Astrocyte (in vitro differentiated cells and primary cell): Measurements from ENCODE around the gene ZSWIM3. TPM values are rescaled to one million over a fixed set of nuclear protein-coding genes. Genes with fewer than 3 reads are reported as not detected.

Experiments used
- DNase-seq: peaks from one replicate; pipeline ENCODE4 v3.0.0-alpha.2; 2010; ENCODE audit warnings: low read depth
- FAIRE-seq: peaks from 2 replicates; lab custom pipeline; 2011; peaks lifted over from hg19 to GRCh38; lab: Jason Lieb, UNC
- H2AFZ ChIP-seq: 2 replicates; pipeline ENCODE4 v1.6.0; 2012; ENCODE audit warnings: low read depth, low read length, inconsistent platforms
- H3K27ac ChIP-seq: 2 replicates; pipeline ENCODE4 v1.5.1; 2011; ENCODE audit warnings: low read depth, low read length, inconsistent platforms
- H3K27me3 ChIP-seq: 2 replicates; pipeline ENCODE4 v1.6.0; 2011; ENCODE audit warnings: low read length, inconsistent platforms; ENCODE audit not compliant: insufficient read depth
- H3K36me3 ChIP-seq: 2 replicates; pipeline ENCODE4 v1.5.1; 2011; ENCODE audit warnings: low read length, inconsistent platforms; ENCODE audit not compliant: insufficient read depth
- H3K4me1 ChIP-seq: 2 replicates; pipeline ENCODE4 v1.5.1; 2011; ENCODE audit warnings: low read length, inconsistent platforms; ENCODE audit not compliant: insufficient read depth
- H3K4me2 ChIP-seq: 2 replicates; pipeline ENCODE4 v1.6.0; 2012; ENCODE audit warnings: low read length, inconsistent platforms
- H3K4me3 ChIP-seq: 2 replicates; pipeline ENCODE4 v1.5.1; 2011; ENCODE audit warnings: low read depth, mild to moderate bottlenecking, low read length, inconsistent platforms; ENCODE audit not compliant: insufficient read depth
- H3K79me2 ChIP-seq: 2 replicates; pipeline ENCODE4 v1.6.0; 2012; ENCODE audit warnings: mild to moderate bottlenecking, low read length, inconsistent platforms; ENCODE audit not compliant: insufficient read depth
- H3K9ac ChIP-seq: 2 replicates; pipeline ENCODE4 v1.6.0; 2012; ENCODE audit warnings: mild to moderate bottlenecking, low read length, inconsistent platforms
- H3K9me3 ChIP-seq: 2 replicates; pipeline ENCODE4 v1.5.1; 2012; ENCODE audit warnings: low read depth, mild to moderate bottlenecking, low read length, inconsistent platforms; ENCODE audit not compliant: insufficient read depth
- H4K20me1 ChIP-seq: 2 replicates; pipeline ENCODE4 v1.6.0; 2012; ENCODE audit warnings: low read length, inconsistent platforms; ENCODE audit not compliant: insufficient read depth
- H3K27ac Mint-ChIP-seq: one replicate; pipeline ENCODE4 v1.8.0; 2021; ENCODE audit warnings: mild to moderate bottlenecking, mixed read lengths; ENCODE audit not compliant: unreplicated experiment
- H3K27me3 Mint-ChIP-seq: one replicate; pipeline ENCODE4 v1.8.0; 2021; ENCODE audit warnings: low read depth, mixed read lengths; ENCODE audit not compliant: unreplicated experiment
- H3K36me3 Mint-ChIP-seq: one replicate; pipeline ENCODE4 v1.8.0; 2021; ENCODE audit warnings: low read depth, mixed read lengths; ENCODE audit not compliant: unreplicated experiment
- H3K4me1 Mint-ChIP-seq: one replicate; pipeline ENCODE4 v1.8.0; 2021; ENCODE audit warnings: low read depth, mixed read lengths; ENCODE audit not compliant: unreplicated experiment
- H3K4me3 Mint-ChIP-seq: one replicate; pipeline ENCODE4 v1.8.0; 2021; ENCODE audit warnings: mild to moderate bottlenecking, moderate library complexity, mixed read lengths; ENCODE audit not compliant: unreplicated experiment
- H3K9me3 Mint-ChIP-seq: one replicate; pipeline ENCODE4 v1.8.0; 2021; ENCODE audit warnings: mild to moderate bottlenecking, mixed read lengths; ENCODE audit not compliant: unreplicated experiment
- EZH2 ChIP-seq: IDR thresholded peaks from 2 replicates; pipeline ENCODE4 v1.6.1; 2012; ENCODE audit warnings: mild to moderate bottlenecking, low read length, inconsistent platforms; ENCODE audit not compliant: insufficient read depth
- total RNA-seq: library from RNA; stranded (reverse); gene quantifications from 2 replicates; pipeline ENCODE4 v1.2.1, GENCODE V29; 2021
- TF ChIP-seq, protein P1 (sequence below): IDR thresholded peaks from 2 replicates; pipeline ENCODE4 v1.5.1; 2011; ENCODE audit warnings: low read depth, mild to moderate bottlenecking, inconsistent platforms, low read length, moderate library complexity; ENCODE audit not compliant: insufficient read depth

The ZSWIM3 gene
- total RNA-seq, 1 donor from 2014 or later = 4.7 TPM

DNA sequence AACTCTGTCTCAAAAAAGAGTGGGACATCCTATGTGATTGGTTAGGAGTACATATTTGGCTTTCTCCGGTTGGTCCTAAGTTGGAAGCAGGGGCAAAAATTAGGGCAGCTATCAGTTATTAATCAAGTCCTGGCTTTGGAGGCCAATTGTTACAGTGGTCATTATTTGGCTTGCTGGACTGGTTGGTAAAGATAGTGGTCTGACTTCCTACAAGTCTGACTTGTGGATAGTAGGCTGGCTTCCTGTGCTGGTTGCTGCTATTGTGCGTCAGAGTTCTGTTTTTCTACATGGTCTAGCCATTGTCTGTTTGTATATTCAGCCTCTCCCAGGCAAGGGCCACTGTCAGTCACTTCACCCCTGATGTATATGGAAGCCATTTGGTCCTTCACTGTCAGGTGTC is 7.2 kb upstream of the ZSWIM3 start:
- H3K36me3 ChIP-seq = peaks cover 6% of the 10 kb centered on the region
- peaks cover 9% of the 10 kb centered on the region for H4K20me1 ChIP-seq
- no peak overlapping the region for H3K9ac ChIP-seq
- no peaks in the 10 kb centered on the region for H3K27me3 ChIP-seq
- H2AFZ ChIP-seq = no peak overlapping the region
- Mint-ChIP-seq H3K4me1 (no peaks in the 10 kb centered on the region), H3K9me3 (no peaks in the 10 kb centered on the region), H3K36me3 (peaks cover 24% of the 10 kb centered on the region), H3K27me3 (no peaks in the 10 kb centered on the region), H3K4me3 (no peak overlapping the region), H3K27ac (no peak overlapping the region)
- no peak for DNase-seq
- no peak for TF ChIP-seq EZH2
- TF ChIP-seq, protein P1, sequence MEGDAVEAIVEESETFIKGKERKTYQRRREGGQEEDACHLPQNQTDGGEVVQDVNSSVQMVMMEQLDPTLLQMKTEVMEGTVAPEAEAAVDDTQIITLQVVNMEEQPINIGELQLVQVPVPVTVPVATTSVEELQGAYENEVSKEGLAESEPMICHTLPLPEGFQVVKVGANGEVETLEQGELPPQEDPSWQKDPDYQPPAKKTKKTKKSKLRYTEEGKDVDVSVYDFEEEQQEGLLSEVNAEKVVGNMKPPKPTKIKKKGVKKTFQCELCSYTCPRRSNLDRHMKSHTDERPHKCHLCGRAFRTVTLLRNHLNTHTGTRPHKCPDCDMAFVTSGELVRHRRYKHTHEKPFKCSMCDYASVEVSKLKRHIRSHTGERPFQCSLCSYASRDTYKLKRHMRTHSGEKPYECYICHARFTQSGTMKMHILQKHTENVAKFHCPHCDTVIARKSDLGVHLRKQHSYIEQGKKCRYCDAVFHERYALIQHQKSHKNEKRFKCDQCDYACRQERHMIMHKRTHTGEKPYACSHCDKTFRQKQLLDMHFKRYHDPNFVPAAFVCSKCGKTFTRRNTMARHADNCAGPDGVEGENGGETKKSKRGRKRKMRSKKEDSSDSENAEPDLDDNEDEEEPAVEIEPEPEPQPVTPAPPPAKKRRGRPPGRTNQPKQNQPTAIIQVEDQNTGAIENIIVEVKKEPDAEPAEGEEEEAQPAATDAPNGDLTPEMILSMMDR = no peak
- H3K79me2 ChIP-seq = peaks cover 8% of the 10 kb centered on the region
- H3K4me1 ChIP-seq = no peaks in the 10 kb centered on the region
- no peak for FAIRE-seq
- no peak overlapping the region for H3K27ac ChIP-seq
- no peak overlapping the region for H3K4me2 ChIP-seq
- H3K9me3 ChIP-seq = no peaks in the 10 kb centered on the region
- no peak overlapping the region for H3K4me3 ChIP-seq

DNA sequence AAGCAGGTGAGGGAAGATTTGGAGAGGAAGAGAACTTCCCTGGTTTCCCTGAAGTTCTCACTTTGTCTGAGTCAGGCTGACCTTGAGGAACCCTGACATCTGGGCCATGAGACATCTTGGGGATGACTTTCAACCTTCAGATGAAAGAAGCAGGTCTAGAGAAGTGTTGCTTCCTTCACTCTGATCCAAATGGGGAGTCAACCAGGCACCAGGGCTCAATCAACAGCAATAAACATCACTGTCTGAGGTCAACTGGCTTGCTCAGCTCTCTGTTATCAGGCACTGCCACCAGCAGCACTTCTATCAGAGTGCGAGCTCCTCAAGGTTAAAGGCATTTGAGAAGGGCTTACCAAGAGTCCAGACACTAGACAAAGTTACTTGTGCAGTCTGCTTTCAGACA is 6.5 kb upstream of the ZSWIM3 start:
- H3K9ac ChIP-seq = no peak overlapping the region
- peaks cover 12% of the 10 kb centered on the region for H3K79me2 ChIP-seq
- Mint-ChIP-seq H3K9me3 (no peaks in the 10 kb centered on the region), H3K4me1 (no peaks in the 10 kb centered on the region), H3K4me3 (no peak overlapping the region), H3K27ac (no peak overlapping the region), H3K36me3 (peaks cover 21% of the 10 kb centered on the region), H3K27me3 (no peaks in the 10 kb centered on the region)
- no peak overlapping the region for H3K27ac ChIP-seq
- H3K4me3 ChIP-seq = no peak overlapping the region
- TF ChIP-seq EZH2 = no peak
- TF ChIP-seq, protein P1 = no peak
- H3K4me1 ChIP-seq = peaks cover 3% of the 10 kb centered on the region
- no peak overlapping the region for H3K4me2 ChIP-seq
- H3K27me3 ChIP-seq = no peaks in the 10 kb centered on the region
- FAIRE-seq (no peak), DNase-seq (no peak)
- H2AFZ ChIP-seq = no peak overlapping the region
- no peaks in the 10 kb centered on the region for H3K9me3 ChIP-seq
- peaks cover 6% of the 10 kb centered on the region for H3K36me3 ChIP-seq
- H4K20me1 ChIP-seq = peaks cover 11% of the 10 kb centered on the region

- FAIRE-seq = no peak
- no peak overlapping the region for H2AFZ ChIP-seq
- H3K9me3 ChIP-seq = no peaks in the 10 kb centered on the region
- peaks cover under 1% of the 10 kb centered on the region for H3K36me3 ChIP-seq
- H4K20me1 ChIP-seq = peaks cover 12% of the 10 kb centered on the region
- Mint-ChIP-seq H3K9me3 (no peaks in the 10 kb centered on the region), H3K27ac (no peak overlapping the region), H3K27me3 (no peaks in the 10 kb centered on the region), H3K36me3 (peaks cover 15% of the 10 kb centered on the region), H3K4me3 (no peak overlapping the region), H3K4me1 (no peaks in the 10 kb centered on the region)
- DNase-seq = no peak
- H3K27ac ChIP-seq = no peak overlapping the region
- peaks cover 18% of the 10 kb centered on the region for H3K79me2 ChIP-seq
- H3K4me3 ChIP-seq = no peak overlapping the region
- no peak for TF ChIP-seq EZH2
- TF ChIP-seq, protein P1 = no peak
- no peak overlapping the region for H3K4me2 ChIP-seq
- H3K27me3 ChIP-seq = no peaks in the 10 kb centered on the region
- no peak overlapping the region for H3K9ac ChIP-seq
- peaks cover 9% of the 10 kb centered on the region for H3K4me1 ChIP-seq
Observed at GRCh38 chr20:45851501-45851900, 5.9 kb upstream of the ZSWIM3 start.
